ENCODE data around the gene LRWD1.
"Not testable (repeated sequence)": the region's sequence is repeated elsewhere in the genome, so short reads cannot be mapped to it uniquely, and the experiment has no call there.

GRCh38 chr7:102478314-102479208 lies 13.8 kb downstream of the LRWD1 start, which contains the start of gene POLR2J:
- not testable (repeated sequence) for TF ChIP-seq POLR2A, EP300 (IDR thresholded peaks at IDR 0.05)
- TF ChIP-seq CTCF (IDR thresholded peaks at IDR 0.05), result peak in 2 of 4 experiments; percentile 24 to 33

All from sigmoid colon (tissue), 4 donors.